Breast epithelium (tissue), 3 donors: ENCODE results near the gene PORCN.

Experiments
- POLR2A ChIP-seq: fragments of 450-650 bp; IDR thresholded peaks from one replicate; pipeline ENCODE4 v1.6.1; 2016; ENCODE audit warnings: antibody characterized with exemption, mild to moderate bottlenecking, moderate library complexity
- POLR2AphosphoS5 ChIP-seq, 3 donors: sonication (generic); formaldehyde crosslinking; IDR thresholded peaks; one replicate each; pipeline ENCODE4 v1.6.1; 2017; ENCODE audit warnings: antibody characterized with exemption in 3 of 3
- TF ChIP-seq, protein P1 (sequence below), 3 donors: fragments of 450-650 bp; IDR thresholded peaks; one replicate each; pipeline ENCODE4 v1.5.1; 2016 to 2017; ENCODE audit warnings: antibody characterized with exemption in 3 of 3, mild to moderate bottlenecking in 3 of 3, moderate library complexity in 3 of 3

DNA sequence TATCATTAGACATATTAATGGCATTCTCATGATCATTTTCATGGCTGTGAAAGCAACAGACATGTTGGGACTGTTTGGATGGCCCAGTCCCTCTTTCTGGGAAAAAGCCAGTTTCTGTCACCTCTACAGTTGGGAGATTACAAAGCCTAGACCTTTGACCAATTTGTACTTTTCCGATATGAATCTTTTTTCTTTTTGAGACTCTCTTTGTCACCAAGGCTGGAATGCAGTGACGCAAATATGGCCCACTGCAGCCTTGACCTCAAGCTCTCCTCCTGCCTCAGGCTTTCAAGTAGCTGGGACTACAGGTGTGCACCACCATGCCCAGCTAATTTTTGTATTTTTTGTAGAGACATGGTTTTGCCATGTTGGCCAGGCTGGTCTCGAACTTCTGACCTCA, 40.1 kb downstream of the PORCN start:
- TF ChIP-seq, protein P1, sequence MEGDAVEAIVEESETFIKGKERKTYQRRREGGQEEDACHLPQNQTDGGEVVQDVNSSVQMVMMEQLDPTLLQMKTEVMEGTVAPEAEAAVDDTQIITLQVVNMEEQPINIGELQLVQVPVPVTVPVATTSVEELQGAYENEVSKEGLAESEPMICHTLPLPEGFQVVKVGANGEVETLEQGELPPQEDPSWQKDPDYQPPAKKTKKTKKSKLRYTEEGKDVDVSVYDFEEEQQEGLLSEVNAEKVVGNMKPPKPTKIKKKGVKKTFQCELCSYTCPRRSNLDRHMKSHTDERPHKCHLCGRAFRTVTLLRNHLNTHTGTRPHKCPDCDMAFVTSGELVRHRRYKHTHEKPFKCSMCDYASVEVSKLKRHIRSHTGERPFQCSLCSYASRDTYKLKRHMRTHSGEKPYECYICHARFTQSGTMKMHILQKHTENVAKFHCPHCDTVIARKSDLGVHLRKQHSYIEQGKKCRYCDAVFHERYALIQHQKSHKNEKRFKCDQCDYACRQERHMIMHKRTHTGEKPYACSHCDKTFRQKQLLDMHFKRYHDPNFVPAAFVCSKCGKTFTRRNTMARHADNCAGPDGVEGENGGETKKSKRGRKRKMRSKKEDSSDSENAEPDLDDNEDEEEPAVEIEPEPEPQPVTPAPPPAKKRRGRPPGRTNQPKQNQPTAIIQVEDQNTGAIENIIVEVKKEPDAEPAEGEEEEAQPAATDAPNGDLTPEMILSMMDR (IDR thresholded peaks at IDR 0.05), result no peak
- TF ChIP-seq POLR2AphosphoS5 (IDR thresholded peaks at IDR 0.05) (no peak), POLR2A (no peak)
